Fibroblast of lung (primary cell): Measurements from ENCODE around the gene LUC7L. TPM values are rescaled to one million over a fixed set of nuclear protein-coding genes. Genes with fewer than 3 reads are reported as not detected.

ENCODE experiments used
- DNase-seq, 2 donors: peaks; one replicate each; pipeline versions ENCODE4 v3.0.0 to v3.0.0-alpha.2; 2010; ENCODE audit warnings: low read depth in 2 of 2
- H2AFZ ChIP-seq: 2 replicates; pipeline ENCODE4 v1.5.1; 2012; ENCODE audit warnings: low read length, control low read depth, inconsistent platforms
- H3K27ac ChIP-seq: 2 replicates; pipeline ENCODE4 v1.5.1; 2011; ENCODE audit warnings: low read length, control low read depth; ENCODE audit not compliant: insufficient read depth
- H3K27me3 ChIP-seq: 2 replicates; pipeline ENCODE4 v1.5.1; 2011; ENCODE audit warnings: mild to moderate bottlenecking, low read length; ENCODE audit not compliant: control insufficient read depth, insufficient read depth
- H3K36me3 ChIP-seq: 2 replicates; pipeline ENCODE4 v1.5.1; 2011; ENCODE audit warnings: low read length; ENCODE audit not compliant: control insufficient read depth, insufficient read depth
- H3K4me1 ChIP-seq: 2 replicates; pipeline ENCODE4 v1.5.1; 2011; ENCODE audit warnings: low read length; ENCODE audit not compliant: control insufficient read depth, insufficient read depth; ENCODE audit errors: extremely low read depth
- H3K4me2 ChIP-seq: 2 replicates; pipeline ENCODE4 v1.5.1; 2011; ENCODE audit warnings: low read length, control low read depth; ENCODE audit not compliant: insufficient read depth; ENCODE audit errors: extremely low read depth
- H3K4me3 ChIP-seq, 4 experiments: fragments of 200-600 bp in 1 of 4; sonication (generic) in 1 of 4; replicated peaks in 1 of 4; 2 replicates each; pipeline ENCODE4 v1.5.1; 2011 to 2016; ENCODE audit warnings: low read length in 4 of 4, low read depth in 3 of 4, mild to moderate bottlenecking in 3 of 4, control low read depth in 2 of 4, inconsistent platforms in 1 of 4, mixed read lengths in 1 of 4; ENCODE audit not compliant: insufficient read depth in 1 of 4; ENCODE audit errors: control extremely low read depth in 1 of 4
- H3K79me2 ChIP-seq: 2 replicates; pipeline ENCODE4 v1.5.1; 2012; ENCODE audit warnings: mild to moderate bottlenecking, low read length, inconsistent platforms; ENCODE audit not compliant: control insufficient read depth, insufficient read depth
- H3K9ac ChIP-seq: 2 replicates; pipeline ENCODE4 v1.5.1; 2011; ENCODE audit warnings: mild to moderate bottlenecking, low read length, control low read depth; ENCODE audit not compliant: insufficient read depth
- H3K9me3 ChIP-seq: 2 replicates; pipeline ENCODE4 v1.5.1; 2012; ENCODE audit warnings: low read depth, low read length; ENCODE audit not compliant: control insufficient read depth, insufficient read depth
- H4K20me1 ChIP-seq: 2 replicates; pipeline ENCODE4 v1.5.1; 2011; ENCODE audit warnings: low read length; ENCODE audit not compliant: control insufficient read depth, insufficient read depth; ENCODE audit errors: extremely low read depth
- CTCF ChIP-seq, 2 donors: IDR thresholded peaks in 1 of 2; conservative IDR thresholded peaks in 1 of 2; 1 replicate in 1 of 2; 2 replicates in 1 of 2; pipeline ENCODE4 v1.5.1; 2011 to 2012; ENCODE audit warnings: low read length in 2 of 2, control low read depth in 1 of 2, inconsistent platforms in 1 of 2, low read depth in 1 of 2, mild to moderate bottlenecking in 1 of 2
- EZH2 ChIP-seq: IDR thresholded peaks from 2 replicates; pipeline ENCODE4 v1.5.1; 2012; ENCODE audit warnings: low read length, control low read depth, mild to moderate bottlenecking; ENCODE audit errors: missing control alignments
- polyA plus RNA-seq, 2 donors: library from polyadenylated mRNA; depleted of rRNA in 1 of 2; stranded (reverse) in 1 of 2; unstranded in 1 of 2; fragments of >200 nt; gene quantifications; 2 replicates each; pipeline ENCODE4 v1.2.1, GENCODE V29; 2011 to 2012; ENCODE audit warnings: missing spikeins in 1 of 2
- total RNA-seq: library from RNA; depleted of rRNA; stranded (reverse); fragments of >200 nt; gene quantifications from 2 replicates; pipeline ENCODE4 v1.2.1, GENCODE V29; 2014

Gene LUC7L
- total and polyA plus RNA-seq, 2 donors (not counting 1 experiment from before 2014, with no cell fraction given): 30.9 to 38.0 TPM

DNA sequence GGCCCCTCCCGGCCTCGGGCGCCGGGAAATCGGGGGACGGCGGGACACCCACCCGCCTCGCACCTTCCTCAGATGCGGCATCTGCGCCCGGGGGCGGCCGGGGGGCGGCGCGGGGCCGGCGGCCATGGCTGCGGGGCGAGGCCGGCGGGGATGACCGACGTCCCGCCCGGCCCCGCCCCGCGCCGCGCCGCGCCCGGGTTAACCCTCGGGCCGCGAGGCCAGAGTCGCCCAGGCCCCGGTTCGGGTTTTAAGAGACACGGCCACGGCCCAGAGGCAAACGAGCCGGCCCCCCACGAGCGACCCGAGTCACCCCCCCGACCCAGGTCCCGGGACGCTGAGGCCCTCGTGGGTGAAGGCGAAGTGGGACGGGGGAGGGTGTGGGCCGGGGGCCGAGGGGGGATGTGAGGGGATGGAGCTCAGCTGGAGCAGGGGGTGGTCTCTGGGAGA is 46.6 kb upstream of the LUC7L start, which contains the start of gene RGS11:
RGS11 (minus strand) TSS at position 159 of the 447 bp plus-strand sequence; CDS start at position 126, 33 bp downstream.
- Histone ChIP-seq H3K4me3 (peak within 1 kb of the TSS; percentile 14 to 57 (median 28)), H3K79me2 (no peaks in the 10 kb centered on the region), H3K36me3 (no peaks in the 10 kb centered on the region), H2AFZ (peak within 1 kb of the TSS; percentile 57), H3K9ac (no peak within 1 kb of the TSS), H3K4me2 (peak within 1 kb of the TSS; percentile 68), H4K20me1 (no peaks in the 10 kb centered on the region), H3K9me3 (no peaks in the 10 kb centered on the region), H3K27me3 (peaks cover 4% of the 10 kb centered on the region), H3K4me1 (no peaks in the 10 kb centered on the region), H3K27ac (no peak within 1 kb of the TSS)
- TF ChIP-seq EZH2: no peak
- TF ChIP-seq CTCF (conservative IDR thresholded peaks at IDR 0.05 in 1 of 2, IDR thresholded peaks at IDR 0.05 in 1 of 2; ENCODE audit: low read depth in 1 of 2, low read length in 2 of 2): no peak
- DNase-seq: no peak

DNA sequence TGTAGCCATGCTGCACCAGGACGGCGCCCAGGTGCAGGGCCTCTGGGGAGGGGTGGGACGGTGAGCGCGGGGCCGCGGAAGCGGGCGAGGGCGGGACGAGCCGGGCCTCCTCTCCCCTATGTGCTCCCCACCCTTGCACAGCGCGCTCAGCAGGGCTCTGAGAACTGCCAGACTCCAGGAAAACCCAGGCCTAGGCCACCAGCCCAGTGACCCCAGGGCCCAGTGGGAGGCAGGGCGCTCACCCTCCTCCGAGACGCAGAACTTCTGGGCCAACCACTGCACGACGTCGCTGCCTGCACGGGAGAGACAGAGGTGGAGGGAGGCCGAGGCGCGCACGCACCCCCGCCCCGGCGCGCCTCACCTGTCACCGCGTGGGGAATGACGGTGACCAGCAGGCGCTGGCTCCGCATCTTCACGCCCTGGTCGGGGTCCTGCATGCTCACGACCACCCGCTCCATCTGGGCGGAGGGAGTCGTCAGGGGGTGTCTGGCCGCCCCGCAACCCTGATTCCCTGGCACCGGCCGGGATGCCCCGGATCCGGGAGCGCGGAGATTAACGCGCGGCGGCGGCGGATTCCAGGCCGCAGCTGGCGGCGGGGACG is 45.9 kb upstream of the LUC7L start:
- no peak overlapping the region for H3K9ac ChIP-seq
- H3K27ac ChIP-seq: no peak overlapping the region
- H4K20me1 ChIP-seq: no peaks in the 10 kb centered on the region
- no peaks in the 10 kb centered on the region for H3K36me3 ChIP-seq
- H3K9me3 ChIP-seq: no peaks in the 10 kb centered on the region
- H3K79me2 ChIP-seq: no peaks in the 10 kb centered on the region
- H3K4me1 ChIP-seq: no peaks in the 10 kb centered on the region
- no peak for DNase-seq
- peaks cover 3% of the 10 kb centered on the region for H3K27me3 ChIP-seq
- H2AFZ ChIP-seq: peak overlapping the region; percentile 57
- peak overlapping the region; percentile 68 for H3K4me2 ChIP-seq
- TF ChIP-seq CTCF (conservative IDR thresholded peaks at IDR 0.05 in 1 of 2, IDR thresholded peaks at IDR 0.05 in 1 of 2; ENCODE audit: low read depth in 1 of 2, low read length in 2 of 2) (no peak), EZH2 (no peak)
- peak overlapping the region; percentile 14 to 57 (median 28) for H3K4me3 ChIP-seq

GRCh38 chr16:273547-274421 is 44.5 kb upstream of the LUC7L start:
- Histone ChIP-seq H3K9ac (no peak overlapping the region), H2AFZ (no peak overlapping the region), H3K4me3 (no peak overlapping the region)

More at GRCh38 chr16:273547-274421, 44.5 kb upstream of the LUC7L start:
- Histone ChIP-seq H3K36me3 (no peaks in the 10 kb centered on the region), H4K20me1 (no peaks in the 10 kb centered on the region), H3K4me2 (no peak overlapping the region), H3K4me1 (no peaks in the 10 kb centered on the region), H3K9me3 (no peaks in the 10 kb centered on the region), H3K27ac (no peak overlapping the region), H3K79me2 (no peaks in the 10 kb centered on the region), H3K27me3 (peaks cover 3% of the 10 kb centered on the region)
- TF ChIP-seq EZH2: no peak
- no peak for TF ChIP-seq CTCF (conservative IDR thresholded peaks at IDR 0.05 in 1 of 2, IDR thresholded peaks at IDR 0.05 in 1 of 2; ENCODE audit: low read depth in 1 of 2, low read length in 2 of 2)
- DNase-seq: no peak
